Suppressor macrophage treated with lipopolysaccharide for 4 hours (primary cell): Measurements from ENCODE around the gene SERPINB7.

Experiments
- DNase-seq: peaks from one replicate; pipeline ENCODE4 v3.0.0-alpha.2; 2020

SERPINB7 gene

DNA sequence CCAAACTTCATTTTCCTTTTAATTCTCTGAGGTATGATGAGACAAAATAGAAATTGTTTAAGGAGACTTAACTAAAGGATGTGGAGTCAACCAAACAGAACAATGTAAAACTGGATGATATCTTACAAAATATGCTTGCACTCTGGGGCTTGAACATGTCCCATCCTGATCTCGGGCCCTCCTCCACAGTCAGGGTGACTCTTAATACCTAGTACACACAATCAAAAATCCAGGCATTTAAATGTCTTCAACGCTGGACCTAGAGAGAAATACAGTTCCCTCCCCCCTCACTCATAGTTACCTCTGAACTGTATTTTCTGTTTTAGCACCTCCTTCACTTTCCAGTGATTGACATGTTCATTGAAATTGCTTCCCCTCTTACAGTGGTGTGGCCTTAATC, 75.4 kb downstream of the SERPINB7 start:
- DNase-seq, result no peak
